ENCODE measurements around the gene KCTD4.
"Not testable (repeated sequence)": the region's sequence is repeated elsewhere in the genome, so short reads cannot be mapped to it uniquely, and the experiment has no call there.

DNA sequence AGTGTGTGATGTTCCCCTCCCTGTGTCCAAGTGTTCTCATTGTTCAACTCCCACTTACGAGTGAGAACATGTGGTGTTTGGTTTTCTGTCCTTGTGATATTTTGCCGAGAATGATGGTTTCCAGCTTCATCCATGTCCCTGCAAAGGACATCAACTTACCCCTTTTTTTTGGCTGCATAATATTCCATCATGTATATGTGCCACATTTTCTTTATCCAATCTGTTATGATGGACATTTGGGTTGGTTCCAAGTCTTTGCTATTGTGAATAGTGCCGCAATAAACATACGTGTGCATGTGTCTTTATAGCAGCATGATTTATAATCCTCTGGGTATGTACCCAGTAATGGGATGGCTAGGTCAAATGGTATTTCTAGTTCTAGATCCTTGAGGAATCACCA lies 11.8 kb downstream of the KCTD4 start:
- TF ChIP-seq POLR2AphosphoS5 (IDR thresholded peaks at IDR 0.05; ENCODE audit: low read length); MYC (IDR thresholded peaks at IDR 0.05; ENCODE audit: insufficient read depth, insufficient read length, insufficient replicate concordance, low read length, severe bottlenecking); KDM1A (IDR thresholded peaks at IDR 0.05; ENCODE audit: borderline replicate concordance): not testable (repeated sequence)
- TF ChIP-seq, protein P1, sequence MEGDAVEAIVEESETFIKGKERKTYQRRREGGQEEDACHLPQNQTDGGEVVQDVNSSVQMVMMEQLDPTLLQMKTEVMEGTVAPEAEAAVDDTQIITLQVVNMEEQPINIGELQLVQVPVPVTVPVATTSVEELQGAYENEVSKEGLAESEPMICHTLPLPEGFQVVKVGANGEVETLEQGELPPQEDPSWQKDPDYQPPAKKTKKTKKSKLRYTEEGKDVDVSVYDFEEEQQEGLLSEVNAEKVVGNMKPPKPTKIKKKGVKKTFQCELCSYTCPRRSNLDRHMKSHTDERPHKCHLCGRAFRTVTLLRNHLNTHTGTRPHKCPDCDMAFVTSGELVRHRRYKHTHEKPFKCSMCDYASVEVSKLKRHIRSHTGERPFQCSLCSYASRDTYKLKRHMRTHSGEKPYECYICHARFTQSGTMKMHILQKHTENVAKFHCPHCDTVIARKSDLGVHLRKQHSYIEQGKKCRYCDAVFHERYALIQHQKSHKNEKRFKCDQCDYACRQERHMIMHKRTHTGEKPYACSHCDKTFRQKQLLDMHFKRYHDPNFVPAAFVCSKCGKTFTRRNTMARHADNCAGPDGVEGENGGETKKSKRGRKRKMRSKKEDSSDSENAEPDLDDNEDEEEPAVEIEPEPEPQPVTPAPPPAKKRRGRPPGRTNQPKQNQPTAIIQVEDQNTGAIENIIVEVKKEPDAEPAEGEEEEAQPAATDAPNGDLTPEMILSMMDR (IDR thresholded peaks at IDR 0.05 in 2 of 3, conservative IDR thresholded peaks at IDR 0.05 in 1 of 3; ENCODE audit: control insufficient read depth in 2 of 3, extremely low read depth in 1 of 3, insufficient read depth in 1 of 3, low read depth in 3 of 3, low read length in 3 of 3), result not testable (repeated sequence)
- TF ChIP-seq, protein P2, sequence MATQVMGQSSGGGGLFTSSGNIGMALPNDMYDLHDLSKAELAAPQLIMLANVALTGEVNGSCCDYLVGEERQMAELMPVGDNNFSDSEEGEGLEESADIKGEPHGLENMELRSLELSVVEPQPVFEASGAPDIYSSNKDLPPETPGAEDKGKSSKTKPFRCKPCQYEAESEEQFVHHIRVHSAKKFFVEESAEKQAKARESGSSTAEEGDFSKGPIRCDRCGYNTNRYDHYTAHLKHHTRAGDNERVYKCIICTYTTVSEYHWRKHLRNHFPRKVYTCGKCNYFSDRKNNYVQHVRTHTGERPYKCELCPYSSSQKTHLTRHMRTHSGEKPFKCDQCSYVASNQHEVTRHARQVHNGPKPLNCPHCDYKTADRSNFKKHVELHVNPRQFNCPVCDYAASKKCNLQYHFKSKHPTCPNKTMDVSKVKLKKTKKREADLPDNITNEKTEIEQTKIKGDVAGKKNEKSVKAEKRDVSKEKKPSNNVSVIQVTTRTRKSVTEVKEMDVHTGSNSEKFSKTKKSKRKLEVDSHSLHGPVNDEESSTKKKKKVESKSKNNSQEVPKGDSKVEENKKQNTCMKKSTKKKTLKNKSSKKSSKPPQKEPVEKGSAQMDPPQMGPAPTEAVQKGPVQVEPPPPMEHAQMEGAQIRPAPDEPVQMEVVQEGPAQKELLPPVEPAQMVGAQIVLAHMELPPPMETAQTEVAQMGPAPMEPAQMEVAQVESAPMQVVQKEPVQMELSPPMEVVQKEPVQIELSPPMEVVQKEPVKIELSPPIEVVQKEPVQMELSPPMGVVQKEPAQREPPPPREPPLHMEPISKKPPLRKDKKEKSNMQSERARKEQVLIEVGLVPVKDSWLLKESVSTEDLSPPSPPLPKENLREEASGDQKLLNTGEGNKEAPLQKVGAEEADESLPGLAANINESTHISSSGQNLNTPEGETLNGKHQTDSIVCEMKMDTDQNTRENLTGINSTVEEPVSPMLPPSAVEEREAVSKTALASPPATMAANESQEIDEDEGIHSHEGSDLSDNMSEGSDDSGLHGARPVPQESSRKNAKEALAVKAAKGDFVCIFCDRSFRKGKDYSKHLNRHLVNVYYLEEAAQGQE (IDR thresholded peaks at IDR 0.05; ENCODE audit: low read depth, low read length), result not testable (repeated sequence)
- TF ChIP-seq, protein P3, sequence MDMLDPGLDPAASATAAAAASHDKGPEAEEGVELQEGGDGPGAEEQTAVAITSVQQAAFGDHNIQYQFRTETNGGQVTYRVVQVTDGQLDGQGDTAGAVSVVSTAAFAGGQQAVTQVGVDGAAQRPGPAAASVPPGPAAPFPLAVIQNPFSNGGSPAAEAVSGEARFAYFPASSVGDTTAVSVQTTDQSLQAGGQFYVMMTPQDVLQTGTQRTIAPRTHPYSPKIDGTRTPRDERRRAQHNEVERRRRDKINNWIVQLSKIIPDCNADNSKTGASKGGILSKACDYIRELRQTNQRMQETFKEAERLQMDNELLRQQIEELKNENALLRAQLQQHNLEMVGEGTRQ (IDR thresholded peaks at IDR 0.05; ENCODE audit: borderline replicate concordance, low read depth, low read length), result not testable (repeated sequence)
- TF ChIP-seq, protein P4, sequence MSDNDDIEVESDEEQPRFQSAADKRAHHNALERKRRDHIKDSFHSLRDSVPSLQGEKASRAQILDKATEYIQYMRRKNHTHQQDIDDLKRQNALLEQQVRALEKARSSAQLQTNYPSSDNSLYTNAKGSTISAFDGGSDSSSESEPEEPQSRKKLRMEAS (IDR thresholded peaks at IDR 0.05; ENCODE audit: low read depth, low read length), result not testable (repeated sequence)

Measured in GM12878 (cell line).